ENCODE results near the gene RNU7-1. TPM values are rescaled to one million over a fixed set of nuclear protein-coding genes. Genes with fewer than 3 reads are reported as not detected.

RNU7-1 gene
- total and polyA plus RNA-seq, 9 donors: not detected

- H3K27ac ChIP-seq: no peak overlapping the region
- peak in 1 of 5 donors; percentile 37 for DNase-seq
- no peak for TF ChIP-seq CTCF (IDR thresholded peaks at IDR 0.05)
- no peak for TF ChIP-seq POLR2A (IDR thresholded peaks at IDR 0.05)
- TF ChIP-seq EP300 (IDR thresholded peaks at IDR 0.05): no peak
- no peaks in the 10 kb centered on the region for H3K9me3 ChIP-seq
- H3K27me3 ChIP-seq: no peaks in the 10 kb centered on the region
- no peaks in the 10 kb centered on the region for H3K36me3 ChIP-seq
- WGBS, 3 donors: 70 to 75% (median 75%) methylated on average over 21 of the region's 21 CpGs
- no peaks in the 10 kb centered on the region for H3K4me1 ChIP-seq (ENCODE audit: insufficient read depth)
- intact Hi-C loops (cut with DNase I): no loop called here
- no peak overlapping the region for H3K4me3 ChIP-seq
Observed at GRCh38 chr12:6954316-6955107, 10.9 kb downstream of the RNU7-1 start.

GRCh38 chr12:6955108-6956020, 11.7 kb downstream of the RNU7-1 start:
- WGBS, 3 donors: 83 to 86% (median 84%) methylated on average over 22 of the region's 22 CpGs
- TF ChIP-seq POLR2A (IDR thresholded peaks at IDR 0.05) (no peak), CTCF (IDR thresholded peaks at IDR 0.05) (no peak), EP300 (IDR thresholded peaks at IDR 0.05) (no peak)
- H3K36me3 ChIP-seq: no peaks in the 10 kb centered on the region
- H3K27me3 ChIP-seq: no peaks in the 10 kb centered on the region
- no peak overlapping the region for H3K27ac ChIP-seq
- intact Hi-C loops (cut with DNase I): no loop called here
- DNase-seq: peak in 1 of 5 donors; percentile 24
- no peak overlapping the region for H3K4me3 ChIP-seq
- H3K9me3 ChIP-seq: no peaks in the 10 kb centered on the region
- H3K4me1 ChIP-seq (ENCODE audit: insufficient read depth): no peaks in the 10 kb centered on the region

DNA sequence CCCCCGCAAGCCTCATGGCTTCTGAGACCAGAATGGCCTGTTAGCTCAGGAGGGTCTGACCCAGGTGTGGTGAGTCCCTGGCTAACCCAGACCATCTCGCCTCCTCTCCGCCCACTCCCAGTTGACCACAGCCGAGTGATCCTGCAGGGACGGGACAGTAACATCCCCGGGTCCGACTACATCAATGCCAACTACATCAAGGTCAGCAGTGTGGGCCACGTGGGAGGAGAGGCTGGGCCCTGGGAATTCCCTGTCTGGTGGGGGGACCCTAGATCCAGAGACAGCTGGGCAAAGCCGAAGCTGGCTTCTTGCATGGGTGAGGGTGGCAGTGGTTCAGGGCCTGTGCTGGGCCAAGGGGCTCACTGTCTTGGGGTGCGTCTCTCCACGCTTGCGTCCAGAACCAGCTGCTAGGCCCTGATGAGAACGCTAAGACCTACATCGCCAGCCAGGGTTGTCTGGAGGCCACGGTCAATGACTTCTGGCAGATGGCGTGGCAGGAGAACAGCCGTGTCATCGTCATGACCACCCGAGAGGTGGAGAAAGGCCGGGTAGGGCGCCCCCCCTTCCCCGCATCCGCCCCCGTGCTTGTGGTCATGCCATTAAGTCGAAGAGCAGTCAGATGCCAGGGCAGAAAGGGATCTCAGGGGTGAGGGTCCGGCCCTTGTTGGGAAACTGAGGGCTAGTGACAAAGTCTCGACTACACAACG, 12.6 kb downstream of the RNU7-1 start:
- Histone ChIP-seq H3K36me3 (no peaks in the 10 kb centered on the region), H3K27ac (no peak overlapping the region), H3K4me3 (no peak overlapping the region), H3K27me3 (no peaks in the 10 kb centered on the region), H3K4me1 (ENCODE audit: insufficient read depth) (peaks cover 3% of the 10 kb centered on the region), H3K9me3 (no peaks in the 10 kb centered on the region)
- peak in 1 of 5 donors; percentile 33 for DNase-seq
- intact Hi-C loops (cut with DNase I): no loop called here
- 82% methylated on average over 27 to 28 of the region's 28 CpGs for WGBS, 3 donors
- TF ChIP-seq EP300 (IDR thresholded peaks at IDR 0.05) (no peak), POLR2A (IDR thresholded peaks at IDR 0.05) (no peak), CTCF (IDR thresholded peaks at IDR 0.05) (no peak)

GRCh38 chr12:6957151-6957701, 13.6 kb downstream of the RNU7-1 start:
- Histone ChIP-seq H3K27me3 (no peaks in the 10 kb centered on the region), H3K9me3 (no peaks in the 10 kb centered on the region), H3K36me3 (no peaks in the 10 kb centered on the region), H3K27ac (no peak overlapping the region), H3K4me1 (ENCODE audit: insufficient read depth) (peaks cover 8% of the 10 kb centered on the region), H3K4me3 (no peak overlapping the region)
- intact Hi-C loops (cut with DNase I): no loop called here
- TF ChIP-seq EP300 (IDR thresholded peaks at IDR 0.05) (no peak), CTCF (IDR thresholded peaks at IDR 0.05) (no peak), POLR2A (IDR thresholded peaks at IDR 0.05) (no peak)
- peak in 1 of 5 donors; percentile 28 for DNase-seq
- WGBS, 3 donors: 78 to 84% (median 82%) methylated on average over 20 of the region's 20 CpGs

Data from ovary (tissue), 9 donors.